Natural killer cell treated with Interleukin-12 subunit alpha and Interleukin-12 subunit beta and Interleukin-15 and Interleukin-18, amount 100 ng/mL, for 72 hours (primary cell): Measurements from ENCODE around the gene AKR1E2. TPM values are rescaled to one million over a fixed set of nuclear protein-coding genes. Genes with fewer than 3 reads are reported as not detected.

Source experiments
- ATAC-seq, 2 donors: fragments of 150-1000 bp; cut with Tn5 transposase in 1 of 2; sonication (Bioruptor Pico), chemical (Tn5 transposase) in 1 of 2; 2 replicates each; pipeline ENCODE4 v1.10.0; 2021
- DNase-seq: peaks from one replicate; pipeline ENCODE4 v3.0.0; 2022; ENCODE audit warnings: low spot score
- H3K27ac Mint-ChIP-seq, 2 donors: 1 replicate in 1 of 2; 2 replicates in 1 of 2; pipeline ENCODE4 v1.8.0; 2022; ENCODE audit warnings: mixed read lengths in 2 of 2, mild to moderate bottlenecking in 1 of 2, moderate library complexity in 1 of 2
- H3K27me3 Mint-ChIP-seq, 2 donors: 1 replicate in 1 of 2; 2 replicates in 1 of 2; pipeline ENCODE4 v1.8.0; 2022; ENCODE audit warnings: mixed read lengths in 2 of 2
- H3K36me3 Mint-ChIP-seq: one replicate; pipeline ENCODE4 v1.8.0; 2022; ENCODE audit warnings: mixed read lengths
- H3K4me1 Mint-ChIP-seq, 2 donors: 1 replicate in 1 of 2; 2 replicates in 1 of 2; pipeline ENCODE4 v1.8.0; 2022; ENCODE audit warnings: low read depth in 2 of 2, mixed read lengths in 2 of 2, mild to moderate bottlenecking in 1 of 2
- H3K4me3 Mint-ChIP-seq: one replicate; pipeline ENCODE4 v1.8.0; 2022; ENCODE audit warnings: mixed read lengths
- H3K9me3 Mint-ChIP-seq: 2 replicates; pipeline ENCODE4 v1.8.0; 2022; ENCODE audit warnings: mixed read lengths
- total RNA-seq, 2 donors: library from RNA; stranded (reverse); gene quantifications; one replicate each; pipeline ENCODE4 v1.2.3, GENCODE V29; 2022

The AKR1E2 gene
- total RNA-seq, 2 donors from 2014 or later, result 2.2 to 3.9 TPM

DNA sequence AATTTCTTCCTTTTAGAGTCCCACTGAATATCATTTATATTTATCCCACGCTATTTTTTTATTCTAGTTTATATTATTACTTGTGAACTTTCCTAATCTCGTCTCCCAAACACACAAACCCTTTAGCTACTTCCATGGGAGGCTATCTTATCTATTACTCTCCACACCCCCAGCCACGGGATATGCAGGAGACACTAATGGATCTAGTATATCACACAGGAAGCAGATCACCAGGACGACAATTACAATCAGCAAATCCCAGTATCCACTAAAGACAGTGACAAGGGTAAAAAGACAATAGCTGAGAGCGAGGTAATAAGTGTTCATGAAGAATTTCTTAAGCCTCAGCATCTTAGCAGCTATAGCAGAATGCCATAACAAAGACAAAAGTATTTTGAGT is 3.8 kb upstream of the AKR1E2 start:
- DNase-seq, result no peak
- Mint-ChIP-seq H3K9me3 (no peaks in the 10 kb centered on the region), H3K36me3 (no peaks in the 10 kb centered on the region), H3K4me3 (no peak overlapping the region), H3K27ac (no peak overlapping the region), H3K27me3 (peaks cover 47 to 57% of the 10 kb centered on the region in 2 donors), H3K4me1 (peaks cover 0 to 5% of the 10 kb centered on the region in 2 donors)
- ATAC-seq, result no peak

DNA sequence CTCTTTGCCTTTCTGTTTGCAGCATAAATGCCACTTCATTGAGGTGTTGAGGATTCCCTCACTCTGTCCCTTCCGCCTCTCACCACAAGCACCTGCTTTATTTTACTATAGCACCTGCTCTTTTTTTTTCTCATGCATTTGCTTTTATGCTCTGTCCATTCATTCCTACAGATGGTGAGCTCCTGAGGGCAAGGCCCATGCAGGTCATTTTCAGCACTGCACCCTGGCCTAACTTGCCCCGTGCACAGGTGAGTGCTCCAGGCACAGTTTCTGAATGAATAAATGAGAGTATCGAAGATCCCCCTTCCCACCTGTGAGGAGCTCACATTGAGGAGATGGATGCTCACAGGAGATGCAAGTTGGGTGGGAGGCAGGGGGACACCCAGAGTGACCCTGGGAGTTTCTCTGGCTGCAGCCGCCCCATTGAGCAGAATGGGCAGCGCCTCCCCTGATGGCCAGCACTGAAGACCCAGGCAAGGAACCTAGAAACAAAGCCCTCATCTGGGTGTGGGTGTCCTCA is 1.2 kb upstream of the AKR1E2 start:
- ATAC-seq (no peak), DNase-seq (no peak)
- no peaks in the 10 kb centered on the region for H3K9me3 Mint-ChIP-seq
- H3K4me1 Mint-ChIP-seq, result peaks cover 0 to 7% of the 10 kb centered on the region in 2 donors
- peaks cover 42 to 63% of the 10 kb centered on the region in 2 donors for H3K27me3 Mint-ChIP-seq
- H3K36me3 Mint-ChIP-seq, result no peaks in the 10 kb centered on the region
- H3K4me3 Mint-ChIP-seq, result no peak overlapping the region
- no peak overlapping the region for H3K27ac Mint-ChIP-seq

- DNase-seq (no peak), ATAC-seq (no peak)
- no peaks in the 10 kb centered on the region for H3K9me3 Mint-ChIP-seq
- no peaks in the 10 kb centered on the region for H3K36me3 Mint-ChIP-seq
- peaks cover 46 to 67% of the 10 kb centered on the region in 2 donors for H3K27me3 Mint-ChIP-seq
- no peak overlapping the region for H3K27ac Mint-ChIP-seq
- H3K4me3 Mint-ChIP-seq, result peak overlapping the region; percentile 42
- H3K4me1 Mint-ChIP-seq, result peaks cover 0 to 7% of the 10 kb centered on the region in 2 donors
Observed at GRCh38 chr10:4825456-4825867, 545 bp upstream of the AKR1E2 start.

DNA sequence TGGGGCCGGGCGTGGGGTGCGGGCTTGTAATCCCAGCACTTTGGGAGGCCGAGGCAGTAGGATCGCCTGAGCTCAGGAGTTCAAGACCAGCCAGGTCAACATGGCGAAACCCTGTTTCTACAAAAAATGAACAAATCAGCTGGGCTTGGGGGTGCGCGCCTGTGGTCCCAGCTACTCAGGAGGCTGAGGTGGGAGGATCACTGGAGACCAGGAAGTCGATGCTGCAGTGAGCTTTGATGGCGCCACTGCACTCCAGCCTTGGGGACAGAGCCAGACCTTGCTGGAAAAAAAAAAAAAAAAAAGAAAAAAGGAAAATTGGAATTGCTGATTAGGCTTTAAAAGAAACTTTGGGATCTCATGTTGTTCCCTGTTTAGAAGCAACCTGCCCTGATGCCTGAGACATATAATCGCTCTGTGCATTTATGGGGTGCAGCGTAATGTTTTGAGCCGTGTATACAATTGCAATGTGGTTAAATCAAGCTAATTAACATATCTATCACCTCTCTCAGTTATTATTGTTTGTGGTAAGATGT is 851 bp downstream of the AKR1E2 start:
- DNase-seq, result no peak
- H3K9me3 Mint-ChIP-seq, result no peaks in the 10 kb centered on the region

GRCh38 chr10:4828005-4828404 is 2.0 kb downstream of the AKR1E2 start:
- Mint-ChIP-seq H3K9me3 (no peaks in the 10 kb centered on the region), H3K27me3 (peaks cover 39 to 64% of the 10 kb centered on the region in 2 donors), H3K36me3 (no peaks in the 10 kb centered on the region), H3K4me1 (peaks cover 0 to 10% of the 10 kb centered on the region in 2 donors), H3K4me3 (no peak overlapping the region), H3K27ac (no peak overlapping the region)
- no peak for ATAC-seq
- no peak for DNase-seq

More for the DNA sequence above, 851 bp downstream of the AKR1E2 start:
- no peak for ATAC-seq
- Mint-ChIP-seq H3K4me1 (peaks cover 0 to 10% of the 10 kb centered on the region in 2 donors), H3K27ac (peak overlapping the region in 1 of 2 donors; percentile 9), H3K27me3 (peaks cover 47 to 67% of the 10 kb centered on the region in 2 donors), H3K4me3 (peak overlapping the region; percentile 59), H3K36me3 (no peaks in the 10 kb centered on the region)

DNA sequence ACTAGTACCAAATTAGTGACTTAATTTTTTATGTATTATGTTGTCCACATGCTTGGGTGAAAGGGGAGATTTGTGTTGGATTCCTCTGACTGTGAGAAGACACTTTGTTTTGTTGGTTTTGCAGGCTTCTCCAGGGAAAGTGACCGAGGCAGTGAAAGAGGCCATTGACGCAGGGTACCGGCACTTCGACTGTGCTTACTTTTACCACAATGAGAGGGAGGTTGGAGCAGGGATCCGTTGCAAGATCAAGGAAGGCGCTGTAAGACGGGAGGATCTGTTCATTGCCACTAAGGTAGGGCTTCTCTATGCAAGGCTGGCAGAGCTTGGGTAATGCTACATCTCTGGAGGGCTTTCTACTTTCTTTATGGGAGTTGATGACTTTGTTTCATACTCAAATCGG is 4.5 kb downstream of the AKR1E2 start:
- no peak overlapping the region for H3K4me3 Mint-ChIP-seq
- no peaks in the 10 kb centered on the region for H3K36me3 Mint-ChIP-seq
- DNase-seq (no peak), ATAC-seq (no peak)
- H3K9me3 Mint-ChIP-seq, result no peaks in the 10 kb centered on the region
- no peak overlapping the region for H3K27ac Mint-ChIP-seq
- peaks cover 0 to 11% of the 10 kb centered on the region in 2 donors for H3K4me1 Mint-ChIP-seq
- peaks cover 30 to 44% of the 10 kb centered on the region in 2 donors for H3K27me3 Mint-ChIP-seq

- Mint-ChIP-seq H3K27ac (no peak overlapping the region), H3K27me3 (peaks cover 27 to 44% of the 10 kb centered on the region in 2 donors), H3K9me3 (no peaks in the 10 kb centered on the region), H3K4me1 (peaks cover 0 to 9% of the 10 kb centered on the region in 2 donors), H3K4me3 (no peak overlapping the region), H3K36me3 (no peaks in the 10 kb centered on the region)
- ATAC-seq (no peak), DNase-seq (no peak)
Observed at GRCh38 chr10:4831091-4831490, 5.1 kb downstream of the AKR1E2 start.

GRCh38 chr10:4833286-4833685 is 7.3 kb downstream of the AKR1E2 start:
- Mint-ChIP-seq H3K27me3 (peaks cover 23 to 32% of the 10 kb centered on the region in 2 donors), H3K27ac (no peak overlapping the region), H3K4me1 (peaks cover 0 to 6% of the 10 kb centered on the region in 2 donors), H3K9me3 (no peaks in the 10 kb centered on the region), H3K36me3 (no peaks in the 10 kb centered on the region), H3K4me3 (no peak overlapping the region)
- ATAC-seq (peak in 1 of 2 donors; percentile 48), DNase-seq (no peak)

DNA sequence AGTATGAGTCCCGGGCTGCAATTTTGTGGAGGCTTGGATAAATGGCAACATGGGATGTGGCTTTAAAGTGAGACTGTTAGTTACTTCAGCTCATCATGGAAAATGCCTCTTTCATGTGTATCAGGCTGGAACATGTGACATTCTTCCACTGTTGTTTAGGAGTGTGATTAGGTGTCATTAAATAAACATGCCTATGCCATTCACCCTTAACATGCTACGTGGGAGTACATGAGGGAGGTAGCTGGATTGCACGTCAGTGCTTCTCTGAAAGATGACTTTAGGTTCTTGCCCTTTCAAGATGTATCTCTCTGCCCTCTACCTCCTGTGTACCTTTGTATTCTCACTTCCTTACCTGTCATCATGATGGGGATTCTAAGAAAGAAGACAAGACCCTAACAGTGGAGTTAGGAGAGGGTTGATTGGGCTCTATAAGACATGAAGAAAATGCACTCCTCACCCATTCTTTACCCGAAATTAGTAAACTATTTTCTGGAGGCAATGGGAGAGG is 8.9 kb downstream of the AKR1E2 start:
- no peaks in the 10 kb centered on the region for H3K36me3 Mint-ChIP-seq
- DNase-seq (no peak), ATAC-seq (no peak)
- H3K4me1 Mint-ChIP-seq, result peaks cover 0 to 6% of the 10 kb centered on the region in 2 donors
- H3K27ac Mint-ChIP-seq, result no peak overlapping the region
- H3K9me3 Mint-ChIP-seq, result no peaks in the 10 kb centered on the region
- no peak overlapping the region for H3K4me3 Mint-ChIP-seq
- peaks cover 16 to 24% of the 10 kb centered on the region in 2 donors for H3K27me3 Mint-ChIP-seq

- peaks cover 0 to 6% of the 10 kb centered on the region in 2 donors for H3K4me1 Mint-ChIP-seq
- no peak overlapping the region for H3K27ac Mint-ChIP-seq
- H3K4me3 Mint-ChIP-seq, result no peak overlapping the region
- no peak for DNase-seq
- H3K27me3 Mint-ChIP-seq, result peaks cover 13 to 19% of the 10 kb centered on the region in 2 donors
- H3K36me3 Mint-ChIP-seq, result no peaks in the 10 kb centered on the region
- ATAC-seq, result no peak
- no peaks in the 10 kb centered on the region for H3K9me3 Mint-ChIP-seq
Observed at GRCh38 chr10:4835494-4835918, 9.5 kb downstream of the AKR1E2 start.

DNA sequence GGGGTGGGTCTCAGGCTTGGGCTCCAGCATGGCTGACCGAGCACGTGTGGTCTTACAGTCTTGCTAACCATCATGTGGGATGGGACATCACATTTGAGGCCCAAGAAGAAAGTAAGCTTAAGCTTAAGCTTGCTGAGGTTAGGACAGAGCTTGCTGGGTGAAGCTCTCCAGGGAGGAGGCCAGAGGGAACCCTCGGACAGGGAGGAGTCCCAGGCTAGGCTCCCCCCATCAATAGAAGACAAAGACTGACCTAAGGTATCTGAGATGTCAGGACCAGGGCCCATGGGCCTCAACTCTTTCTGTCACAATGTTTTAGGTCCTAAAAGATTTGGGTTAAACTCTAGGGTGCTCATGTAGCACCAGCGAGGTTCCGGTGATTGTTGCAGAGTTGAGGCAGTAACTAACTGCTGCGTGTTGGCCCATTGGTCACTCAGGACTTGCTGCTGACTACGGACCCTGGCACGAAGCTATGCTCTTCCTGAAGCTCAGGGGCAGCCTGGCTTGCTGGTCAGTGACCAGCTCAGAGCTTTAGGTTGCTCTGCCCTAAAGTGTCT is 10.5 kb downstream of the AKR1E2 start:
- Mint-ChIP-seq H3K9me3 (no peaks in the 10 kb centered on the region), H3K27ac (no peak overlapping the region), H3K4me3 (no peak overlapping the region), H3K4me1 (peaks cover 0 to 6% of the 10 kb centered on the region in 2 donors), H3K36me3 (no peaks in the 10 kb centered on the region), H3K27me3 (peaks cover 6 to 9% of the 10 kb centered on the region in 2 donors)
- DNase-seq (no peak), ATAC-seq (no peak)

GRCh38 chr10:4837551-4837950 is 11.5 kb downstream of the AKR1E2 start:
- Mint-ChIP-seq H3K36me3 (no peaks in the 10 kb centered on the region), H3K27me3 (peaks cover 0 to 2% of the 10 kb centered on the region in 2 donors), H3K4me1 (peaks cover 0 to 3% of the 10 kb centered on the region in 2 donors), H3K9me3 (no peaks in the 10 kb centered on the region), H3K27ac (no peak overlapping the region), H3K4me3 (no peak overlapping the region)
- DNase-seq (no peak), ATAC-seq (no peak)

DNA sequence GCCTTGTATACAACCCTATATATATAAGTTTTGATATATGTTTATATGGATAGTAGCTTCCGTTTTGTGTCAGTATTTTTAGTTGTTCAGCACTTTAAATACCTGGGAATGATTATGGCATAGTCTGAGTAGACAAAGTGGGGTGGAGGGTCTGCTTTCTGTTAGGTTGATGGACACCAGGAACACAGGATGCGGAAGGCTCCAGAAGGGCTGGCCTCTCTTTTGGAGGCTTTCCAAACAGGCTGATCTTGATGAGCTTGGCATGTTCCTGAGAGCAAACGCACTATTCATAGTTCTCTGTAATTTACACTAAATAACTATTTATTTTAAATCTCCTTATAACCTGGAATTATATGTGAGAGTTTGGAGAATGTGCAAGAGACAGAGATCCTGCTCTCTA is 12.7 kb downstream of the AKR1E2 start:
- ATAC-seq (no peak), DNase-seq (no peak)
- H3K9me3 Mint-ChIP-seq, result no peaks in the 10 kb centered on the region

GRCh38 chr10:4839353-4839752 is 13.3 kb downstream of the AKR1E2 start:
- no peak overlapping the region for H3K4me3 Mint-ChIP-seq
- no peak for ATAC-seq
- H3K36me3 Mint-ChIP-seq, result no peaks in the 10 kb centered on the region
- no peaks in the 10 kb centered on the region for H3K27me3 Mint-ChIP-seq
- no peaks in the 10 kb centered on the region for H3K9me3 Mint-ChIP-seq
- no peak overlapping the region for H3K27ac Mint-ChIP-seq
- peaks cover 0 to 5% of the 10 kb centered on the region in 2 donors for H3K4me1 Mint-ChIP-seq
- DNase-seq, result no peak

More for the DNA sequence above, 12.7 kb downstream of the AKR1E2 start:
- H3K27me3 Mint-ChIP-seq, result no peaks in the 10 kb centered on the region
- no peak overlapping the region for H3K27ac Mint-ChIP-seq
- peaks cover 0 to 3% of the 10 kb centered on the region in 2 donors for H3K4me1 Mint-ChIP-seq
- no peaks in the 10 kb centered on the region for H3K36me3 Mint-ChIP-seq
- H3K4me3 Mint-ChIP-seq, result no peak overlapping the region
